CD4-positive, alpha-beta T cell treated with Interleukin-4 for 1 hour (primary cell): Measurements from ENCODE around the gene DNAH1.
A peak's percentile ranks its signal among the peaks of the same experiment; 100 is the strongest.
"Not testable (repeated sequence)": the region's sequence is repeated elsewhere in the genome, so short reads cannot be mapped to it uniquely, and the experiment has no call there.

Source experiments
- DNase-seq, 2 donors: peaks; one replicate each; pipeline ENCODE4 v3.0.0-alpha.2; 2020 to 2022

The DNAH1 gene

DNA sequence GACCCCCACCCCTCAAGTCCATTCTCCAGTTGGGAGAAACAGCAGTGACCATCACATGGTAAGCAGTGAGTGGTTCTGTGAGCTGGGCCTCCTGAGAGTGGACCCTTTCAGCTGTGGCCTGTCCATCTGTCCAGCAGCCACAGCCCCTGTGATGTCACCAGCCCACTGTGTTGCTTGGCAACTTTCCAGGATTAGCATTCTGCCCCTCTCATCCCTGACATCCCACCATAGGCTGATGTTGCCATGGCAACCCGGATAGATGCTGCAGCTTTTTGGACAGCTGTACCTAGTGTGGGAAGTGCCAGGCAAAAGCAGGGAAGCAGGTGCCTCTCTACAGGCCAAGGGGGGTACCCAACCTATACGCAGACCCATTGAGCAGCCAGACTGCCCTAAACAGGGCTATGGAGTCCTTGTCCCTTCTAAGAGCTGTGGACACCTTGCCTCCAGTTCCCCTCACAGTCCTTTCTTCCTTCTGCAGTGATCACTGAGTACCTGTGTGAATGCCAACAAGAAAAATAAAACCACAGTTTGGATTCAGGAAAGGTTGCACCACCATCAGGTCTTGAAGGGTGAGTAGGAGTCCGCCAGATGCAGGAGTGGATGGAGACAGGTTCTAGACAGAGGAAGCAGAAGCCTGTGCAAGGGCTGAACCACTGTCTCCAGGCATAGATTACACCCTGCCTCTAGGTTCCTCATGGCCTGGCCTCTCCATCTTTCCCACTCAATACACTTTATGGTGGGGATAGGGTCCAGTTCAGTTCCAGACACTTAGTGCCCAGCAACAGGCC lies at the start of gene DNAH1:
Gene DNAH1, plus strand, starts transcription at position 343 of the 788 bp plus-strand sequence. CDS start 6,124 bp downstream, outside the sequence.
- DNase-seq: no peak

DNA sequence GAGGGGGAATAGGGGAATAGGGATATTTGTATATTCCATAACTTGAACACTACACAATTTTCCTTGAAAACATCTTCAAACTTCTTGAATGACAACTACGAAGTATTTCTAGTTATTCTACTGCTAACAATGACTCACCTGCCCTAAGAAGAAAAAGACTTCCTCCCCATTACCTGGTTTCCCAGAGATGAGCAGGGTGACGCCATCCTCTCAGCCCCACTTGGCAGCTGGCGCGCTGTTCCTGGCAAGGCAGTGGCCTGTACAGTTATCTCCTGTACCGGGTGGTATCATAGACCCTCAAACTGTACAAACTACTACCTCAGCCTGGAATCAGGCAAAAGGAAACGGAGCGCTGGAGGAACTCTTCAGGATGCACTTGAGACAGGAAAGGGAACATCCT lies 48.1 kb upstream of the DNAH1 start:
- peak in 1 of 2 donors; percentile 41 for DNase-seq

DNA sequence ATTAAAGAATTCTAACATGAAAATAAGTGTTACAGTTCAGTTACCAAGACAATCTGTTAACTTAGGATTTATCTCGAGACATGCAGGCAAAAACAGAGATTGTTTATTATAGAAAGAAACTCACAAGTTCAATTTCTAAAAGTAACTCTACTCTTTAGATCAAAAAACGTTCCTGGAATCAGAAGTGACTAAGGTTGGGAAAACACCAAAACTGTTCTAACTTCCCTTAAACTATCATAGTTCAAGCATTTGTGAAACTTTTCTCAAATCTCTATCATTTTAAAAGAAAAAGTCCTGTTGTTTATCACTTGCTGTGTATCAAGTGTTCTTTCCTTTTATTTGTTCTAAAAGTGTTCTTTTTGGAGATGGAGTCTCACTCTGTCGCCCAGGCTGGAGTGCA lies 46.3 kb upstream of the DNAH1 start:
- peak in 1 of 2 donors; percentile 26 for DNase-seq

DNA sequence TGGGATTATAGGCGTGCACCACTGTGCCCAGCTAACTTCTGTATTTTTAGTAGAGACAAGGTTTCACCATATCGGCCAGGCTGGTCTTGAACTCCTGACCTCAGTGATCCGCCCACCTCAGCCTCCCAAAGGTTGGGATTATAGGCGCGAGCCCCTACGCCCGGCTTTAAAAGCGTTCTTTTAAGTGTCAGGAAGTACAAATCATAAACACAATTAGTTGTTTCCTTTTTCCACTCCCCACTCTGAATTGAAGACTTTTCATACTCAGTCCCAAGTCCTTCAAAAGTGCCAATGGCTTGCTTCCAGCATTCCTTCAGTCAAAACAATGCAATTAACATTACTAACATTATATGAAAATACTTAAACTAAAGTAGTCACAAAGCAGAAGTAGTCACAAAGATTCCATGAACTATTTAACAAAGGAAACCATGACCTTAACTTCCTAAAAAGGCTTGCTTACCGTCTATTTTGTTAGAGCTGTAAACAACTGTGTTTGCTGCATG lies 45.8 kb upstream of the DNAH1 start:
- peak in 1 of 2 donors; percentile 25 for DNase-seq

DNA sequence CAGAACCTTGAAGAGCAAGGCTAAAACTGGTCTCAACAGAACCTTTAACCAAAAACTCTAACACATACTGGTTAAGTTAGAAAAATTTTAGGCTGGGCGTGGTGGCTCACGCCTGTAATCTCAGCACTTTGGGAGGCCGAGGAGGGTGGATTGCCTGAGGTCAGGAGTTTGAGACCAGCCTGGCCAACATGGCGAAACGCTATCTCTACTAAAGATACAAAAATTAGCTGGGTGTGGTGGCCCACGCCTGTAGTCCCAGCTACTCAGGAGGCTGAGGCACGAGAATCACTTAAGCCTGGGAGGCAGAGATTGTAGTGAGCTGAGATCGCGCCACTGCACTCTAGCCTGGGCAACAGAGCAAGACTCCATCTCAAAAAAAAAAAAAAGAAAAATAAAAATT lies 43.9 kb upstream of the DNAH1 start:
- DNase-seq: not testable (repeated sequence)

DNA sequence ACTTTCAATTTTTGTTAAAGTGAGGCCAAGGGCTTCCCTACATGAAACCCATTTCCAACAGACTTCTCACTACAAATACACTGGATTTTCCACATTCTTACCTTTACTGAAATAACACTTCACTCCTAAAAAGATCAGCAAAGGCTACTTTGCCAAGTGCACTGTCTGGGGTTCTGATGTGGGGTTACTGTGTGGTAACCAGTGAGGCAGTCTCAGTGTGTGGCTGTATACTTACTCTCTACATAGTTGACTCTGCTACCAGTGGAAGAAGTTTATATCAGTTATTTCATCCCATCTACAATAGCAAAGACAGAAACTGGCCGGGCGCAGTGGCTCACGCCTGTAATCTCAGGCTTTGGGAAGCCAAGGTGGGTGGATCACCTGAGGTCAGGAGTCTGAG lies 43.3 kb upstream of the DNAH1 start:
- DNase-seq: peak in 1 of 2 donors; percentile 29

DNA sequence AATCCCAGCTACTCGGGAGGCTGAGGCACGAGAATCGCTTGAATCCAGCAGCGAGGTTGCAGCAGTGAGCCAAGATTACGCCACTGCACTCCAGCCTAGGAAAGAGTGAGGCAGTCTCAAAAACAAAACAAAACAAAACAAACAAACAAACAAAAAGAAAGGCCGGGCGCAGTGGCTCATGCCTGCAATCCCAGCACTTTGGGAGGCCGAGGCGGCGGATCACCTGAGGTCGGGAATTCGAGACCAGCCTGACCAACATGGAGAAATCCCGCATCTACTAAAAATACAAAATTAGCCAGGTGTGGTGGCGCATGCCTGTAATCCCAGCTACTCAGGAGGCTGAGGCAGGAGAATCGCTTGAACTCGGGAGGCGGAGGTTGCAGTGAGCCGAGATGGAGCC lies 41.3 kb upstream of the DNAH1 start:
- DNase-seq: not testable (repeated sequence)

DNA sequence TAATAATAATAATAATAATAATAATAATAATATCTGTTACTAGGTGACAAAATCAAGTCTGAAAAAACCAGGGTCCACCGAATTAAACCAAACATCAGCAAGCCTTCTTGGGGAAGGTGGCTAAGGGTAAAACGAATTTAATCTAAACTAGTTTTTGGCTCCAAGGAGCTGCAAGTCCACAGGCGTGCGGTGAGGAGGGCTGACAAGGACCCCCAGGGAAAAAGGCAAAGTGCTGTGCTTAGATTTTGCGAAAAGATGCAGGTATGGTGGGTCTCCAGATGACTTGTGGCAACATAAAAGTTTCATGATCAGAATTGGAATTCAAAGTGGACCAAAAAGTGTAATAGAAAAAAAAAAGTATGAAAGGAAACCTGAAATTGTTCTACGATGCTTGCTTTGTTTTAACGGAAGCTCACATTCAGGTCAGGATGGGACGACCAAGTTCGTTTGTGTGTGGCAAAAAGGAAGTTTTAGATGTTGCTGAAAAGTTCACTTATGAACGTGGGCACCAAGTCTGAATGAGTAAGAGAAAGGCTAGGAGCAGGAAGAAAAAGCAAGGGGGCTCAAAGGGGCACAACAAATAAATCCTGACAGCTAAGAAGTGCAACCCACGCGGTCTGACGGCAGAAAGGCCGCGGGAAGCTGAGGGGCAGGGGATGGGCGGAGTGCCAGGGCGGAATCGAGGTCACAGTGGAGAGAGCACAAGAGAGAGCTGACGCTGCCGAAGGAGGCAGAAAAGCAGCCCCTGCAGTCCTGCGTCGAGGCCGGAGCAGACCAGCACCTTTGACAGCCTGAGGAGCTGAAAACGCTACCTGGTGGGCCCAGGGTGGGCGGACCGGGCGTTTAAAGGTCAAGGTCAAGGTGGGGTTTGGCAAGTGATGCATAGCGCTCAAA lies 38.8 kb upstream of the DNAH1 start:
- DNase-seq: peak; percentile 69 to 73

DNA sequence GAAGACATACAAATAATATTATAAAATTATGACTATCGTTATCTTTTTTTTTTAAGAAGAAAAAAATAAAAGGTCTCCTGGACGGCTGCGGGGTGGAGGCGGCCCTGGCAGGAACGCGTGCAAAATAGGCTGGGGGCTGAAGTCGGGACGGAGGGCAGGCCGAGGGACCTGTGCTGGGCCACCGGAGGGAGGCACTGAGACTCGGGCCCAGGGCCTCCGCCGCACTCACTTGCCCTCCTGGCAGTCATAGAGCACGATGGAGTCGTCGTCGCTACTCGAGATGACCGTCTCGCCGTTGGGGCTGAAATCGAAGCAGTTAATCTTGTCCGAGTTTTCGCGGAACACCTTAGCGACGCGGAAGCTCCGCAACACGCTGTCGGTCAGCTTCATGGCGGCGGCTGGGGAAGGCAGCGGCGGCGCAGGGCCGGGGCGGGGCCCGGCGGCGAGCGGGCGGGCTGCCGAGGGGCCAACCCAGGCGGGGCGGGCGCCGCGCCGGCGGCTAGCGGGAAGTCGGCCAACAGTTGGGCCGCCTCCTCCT lies 38.1 kb upstream of the DNAH1 start:
- peak in 1 of 2 donors; percentile 67 for DNase-seq

DNA sequence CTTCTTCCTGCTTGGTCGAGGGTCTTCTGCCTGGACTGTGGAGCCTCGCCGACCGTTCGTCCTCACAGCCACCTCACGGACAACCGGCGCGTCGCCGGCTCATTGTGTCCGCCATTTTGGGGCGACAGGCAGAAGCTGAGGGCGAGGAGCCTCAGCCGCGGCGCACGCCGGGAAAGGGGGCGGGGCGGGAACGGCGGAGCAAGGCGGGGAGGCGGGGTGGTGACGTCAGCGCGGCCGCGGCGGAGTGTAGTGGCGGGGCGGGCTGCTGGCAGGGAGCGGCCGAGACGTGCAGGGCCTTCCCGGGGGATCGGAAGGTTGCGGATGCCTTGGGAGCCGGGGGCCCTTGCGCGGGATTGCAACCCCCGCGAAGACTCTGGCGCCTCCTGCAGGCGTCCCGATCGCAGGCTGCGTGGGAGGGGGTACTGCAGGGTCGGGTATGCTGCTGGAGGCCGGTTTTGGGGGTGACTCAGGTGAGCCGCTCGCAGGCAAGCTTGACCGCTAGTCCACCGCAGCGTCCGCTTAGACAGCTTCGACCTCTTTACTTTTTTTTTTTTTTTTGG lies 37.5 kb upstream of the DNAH1 start, which contains the start of gene WDR82:
Gene WDR82, minus strand, starts transcription at position 140 of the 560 bp plus-strand sequence. CDS start 288 bp downstream, outside the sequence.
- DNase-seq: peak; percentile 95 to 96

DNA sequence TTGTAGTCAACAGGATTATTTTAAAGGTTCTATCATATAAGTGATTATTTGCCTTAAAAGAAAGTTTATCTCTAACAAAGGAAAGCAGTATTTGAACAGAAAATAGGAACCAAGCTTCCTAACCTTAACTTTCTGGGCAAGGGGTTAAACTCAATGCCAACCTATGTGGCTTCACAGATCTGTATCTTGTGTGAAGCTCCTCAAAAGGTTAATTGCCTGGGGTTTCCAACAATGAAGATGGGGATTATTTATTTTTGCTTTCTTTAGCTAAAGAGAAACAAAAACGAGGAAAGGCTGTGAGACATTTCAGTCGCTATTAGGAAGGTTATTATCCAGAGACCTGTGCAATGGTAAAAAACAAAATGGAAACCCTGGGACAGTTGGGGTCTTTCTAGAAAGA lies 36.5 kb upstream of the DNAH1 start:
- DNase-seq: peak in 1 of 2 donors; percentile 44

DNA sequence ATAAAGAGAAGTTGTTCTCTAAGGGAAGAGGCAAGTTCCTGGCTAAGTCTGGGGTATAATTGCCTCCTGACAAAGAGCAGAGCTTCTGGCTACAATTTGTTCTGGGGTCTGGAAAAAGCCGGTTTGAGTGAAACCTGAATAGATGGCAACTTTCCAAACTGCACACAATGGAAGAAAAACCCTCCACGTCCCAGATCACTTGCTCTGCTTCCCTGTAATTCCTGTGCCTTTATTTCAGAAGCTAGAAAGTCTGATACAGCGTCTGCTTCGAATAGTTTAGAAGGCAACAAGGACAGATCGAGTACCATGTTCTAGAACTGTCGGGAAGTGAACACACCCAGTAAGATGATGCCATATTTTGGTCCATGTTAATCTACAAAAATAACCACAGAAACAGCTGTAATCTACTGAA lies 36.1 kb upstream of the DNAH1 start:
- no peak for DNase-seq

DNA sequence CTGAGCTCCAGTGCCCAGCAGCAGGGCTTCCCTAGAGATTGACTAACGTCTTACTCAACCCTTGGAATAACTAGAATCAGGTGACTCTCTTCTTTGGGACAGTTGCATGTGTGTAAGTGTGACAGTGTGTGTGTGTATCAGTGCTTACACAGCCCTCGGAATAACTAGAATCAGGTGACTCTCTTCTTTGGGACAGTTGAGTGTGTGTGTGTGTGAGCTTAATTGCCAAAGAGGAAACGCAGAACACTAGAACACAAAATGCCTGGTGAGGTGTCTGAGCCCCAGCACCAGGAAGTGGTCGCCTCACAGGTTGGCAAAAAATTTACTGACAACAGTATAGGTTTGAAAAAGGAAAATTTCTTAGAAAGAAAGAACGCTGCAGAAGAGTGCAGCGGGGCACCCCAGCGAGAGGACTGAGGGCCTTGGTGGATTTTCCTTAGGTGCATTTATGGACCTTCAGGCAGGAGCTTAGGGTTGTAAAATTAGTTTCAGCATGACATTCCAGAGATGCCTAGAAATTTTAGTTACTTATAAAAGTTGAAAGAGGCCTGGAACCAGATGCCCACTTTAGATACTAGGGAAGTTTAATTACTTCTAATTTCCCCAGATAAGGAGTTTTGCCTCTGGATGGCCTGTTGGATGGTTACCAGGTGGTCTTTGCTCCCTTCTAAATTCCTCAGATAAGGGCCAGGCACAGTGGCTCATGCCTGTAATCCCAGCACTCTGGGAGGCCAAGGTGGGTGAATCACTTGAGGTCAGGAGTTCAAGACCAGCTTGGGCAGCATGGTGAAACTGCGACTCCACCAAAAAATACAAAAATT lies 33.9 kb upstream of the DNAH1 start:
- DNase-seq: peak; percentile 51 to 71

DNA sequence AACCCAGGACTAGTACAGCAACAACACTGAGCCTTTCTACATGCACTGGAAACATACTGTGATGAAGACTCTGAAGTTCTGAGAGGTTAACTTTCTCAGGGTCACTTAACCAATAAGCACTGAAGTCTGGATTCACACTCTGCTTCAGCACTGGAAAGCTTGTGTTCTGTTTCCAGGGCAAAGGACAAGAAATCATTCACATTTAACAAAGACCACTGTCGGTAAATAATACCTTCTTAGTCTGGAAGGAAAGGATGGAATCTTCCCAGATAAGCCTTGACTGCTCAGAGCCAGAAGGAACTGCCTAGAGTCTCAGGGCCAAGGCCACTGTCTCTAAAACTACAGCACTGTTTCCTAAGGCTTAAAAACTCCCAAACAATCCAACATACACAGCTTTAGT lies 32.8 kb upstream of the DNAH1 start:
- DNase-seq: no peak

DNA sequence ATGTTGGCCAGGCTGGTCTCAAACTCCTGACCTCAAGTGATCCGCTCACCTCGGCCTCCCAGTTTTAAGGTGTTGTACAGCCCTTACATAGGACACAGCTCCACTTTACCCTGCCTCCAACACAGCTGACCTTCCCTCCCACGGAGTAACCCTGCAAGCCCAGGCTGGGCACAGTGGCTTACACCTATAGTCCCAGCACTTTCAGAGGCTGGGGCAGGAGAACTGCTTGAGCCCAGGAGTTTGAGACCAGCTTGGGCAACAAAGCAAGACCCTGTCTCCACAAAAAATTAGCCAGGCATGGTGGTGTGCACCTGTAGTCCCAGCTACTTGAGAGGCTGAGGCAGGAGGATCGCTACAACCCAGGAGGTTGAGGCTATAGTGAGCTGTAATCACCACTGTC lies 32.1 kb upstream of the DNAH1 start:
- not testable (repeated sequence) for DNase-seq

DNA sequence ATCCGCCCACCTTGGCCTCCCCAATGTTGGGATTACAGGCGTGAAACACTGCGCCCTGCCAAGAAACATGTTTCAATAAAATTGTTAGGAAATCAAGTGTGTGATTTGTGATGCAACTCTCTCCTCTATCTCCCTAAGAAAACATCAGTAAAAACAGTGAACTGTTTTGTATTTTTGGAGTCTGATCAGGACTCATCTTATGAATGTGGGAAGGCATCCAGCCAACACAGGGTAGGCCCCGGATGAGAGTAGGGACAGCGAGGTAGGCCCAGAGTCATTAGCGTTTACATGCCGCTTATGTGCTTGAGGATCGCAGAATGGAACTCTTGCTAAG lies 29.4 kb upstream of the DNAH1 start:
- DNase-seq: no peak

DNA sequence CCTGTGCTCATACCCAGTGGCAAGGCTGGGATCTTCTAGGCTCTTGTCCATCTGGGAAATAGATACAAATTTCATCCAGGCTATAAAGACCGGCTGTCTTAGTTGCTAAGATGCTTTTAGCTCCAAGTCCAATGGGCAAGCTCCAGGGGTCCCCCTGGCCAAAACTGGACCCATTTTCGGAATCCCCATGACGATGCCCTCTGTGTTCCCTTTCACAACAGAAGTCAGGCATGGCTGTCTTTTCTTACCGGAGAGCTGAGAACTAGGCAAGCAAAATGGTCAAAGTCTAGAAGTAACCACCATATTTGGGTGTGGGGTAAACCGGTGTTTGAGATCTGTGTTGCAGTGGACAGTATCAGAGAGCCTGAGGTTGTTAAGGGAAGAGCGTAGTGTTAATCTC lies 27.4 kb upstream of the DNAH1 start:
- DNase-seq: no peak

DNA sequence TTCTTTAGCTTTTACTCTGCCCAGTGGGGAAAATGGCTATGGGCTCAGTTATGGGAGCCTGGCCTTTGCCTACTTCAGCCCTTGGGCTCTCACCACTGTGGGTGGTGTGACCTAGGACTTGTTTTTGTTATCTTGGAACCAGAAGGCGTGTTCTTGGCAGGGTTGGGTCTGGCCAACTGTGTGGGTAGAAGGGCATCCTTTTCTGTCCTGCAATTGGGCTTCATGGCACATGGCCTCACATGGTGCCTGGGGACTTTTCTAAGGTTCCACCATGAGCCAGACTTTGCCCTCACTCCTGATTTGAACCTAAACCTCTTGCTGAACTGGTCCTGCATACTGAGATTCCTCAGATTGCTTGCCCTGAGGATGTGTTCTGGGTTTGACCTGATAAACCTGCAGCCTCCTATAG lies 26.8 kb upstream of the DNAH1 start:
- no peak for DNase-seq

DNA sequence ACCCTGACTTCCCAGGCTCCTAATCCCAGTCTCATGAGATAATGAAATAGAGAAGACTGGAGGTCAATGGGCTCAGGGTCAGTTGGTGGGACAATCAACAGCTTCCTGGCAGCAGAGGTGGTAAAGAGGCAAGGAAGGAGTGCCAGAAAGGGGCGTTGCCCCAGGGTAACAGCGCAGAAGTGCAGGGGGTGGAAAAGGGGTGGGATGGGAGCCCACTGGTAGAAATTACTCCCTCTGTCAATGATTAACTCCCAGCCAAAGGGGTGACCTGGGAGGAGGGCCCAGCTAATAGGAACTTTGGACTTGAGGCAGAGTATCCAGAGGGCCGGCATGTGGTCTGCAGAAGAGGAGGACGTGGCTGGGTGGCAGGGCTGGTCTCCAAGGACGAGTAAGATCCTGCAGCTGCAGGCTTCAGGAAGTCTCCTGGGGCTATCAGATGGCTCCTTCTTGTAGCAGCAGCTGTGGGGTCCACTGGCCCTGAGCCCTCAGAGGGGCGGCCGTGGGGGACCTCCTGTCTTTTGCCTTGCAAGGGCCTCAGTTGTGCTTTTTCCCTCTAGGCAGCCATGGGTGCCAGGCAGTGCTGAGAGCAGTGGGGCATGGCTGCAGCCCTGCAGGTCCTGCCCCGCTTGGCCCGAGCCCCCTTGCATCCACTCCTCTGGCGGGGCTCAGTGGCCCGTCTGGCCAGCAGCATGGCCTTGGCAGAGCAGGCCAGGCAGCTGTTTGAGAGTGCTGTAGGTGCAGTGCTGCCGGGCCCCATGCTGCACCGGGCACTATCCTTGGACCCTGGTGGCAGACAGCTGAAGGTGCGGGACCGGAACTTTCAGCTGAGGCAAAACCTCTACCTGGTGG lies 26.1 kb upstream of the DNAH1 start:
- no peak for DNase-seq

DNA sequence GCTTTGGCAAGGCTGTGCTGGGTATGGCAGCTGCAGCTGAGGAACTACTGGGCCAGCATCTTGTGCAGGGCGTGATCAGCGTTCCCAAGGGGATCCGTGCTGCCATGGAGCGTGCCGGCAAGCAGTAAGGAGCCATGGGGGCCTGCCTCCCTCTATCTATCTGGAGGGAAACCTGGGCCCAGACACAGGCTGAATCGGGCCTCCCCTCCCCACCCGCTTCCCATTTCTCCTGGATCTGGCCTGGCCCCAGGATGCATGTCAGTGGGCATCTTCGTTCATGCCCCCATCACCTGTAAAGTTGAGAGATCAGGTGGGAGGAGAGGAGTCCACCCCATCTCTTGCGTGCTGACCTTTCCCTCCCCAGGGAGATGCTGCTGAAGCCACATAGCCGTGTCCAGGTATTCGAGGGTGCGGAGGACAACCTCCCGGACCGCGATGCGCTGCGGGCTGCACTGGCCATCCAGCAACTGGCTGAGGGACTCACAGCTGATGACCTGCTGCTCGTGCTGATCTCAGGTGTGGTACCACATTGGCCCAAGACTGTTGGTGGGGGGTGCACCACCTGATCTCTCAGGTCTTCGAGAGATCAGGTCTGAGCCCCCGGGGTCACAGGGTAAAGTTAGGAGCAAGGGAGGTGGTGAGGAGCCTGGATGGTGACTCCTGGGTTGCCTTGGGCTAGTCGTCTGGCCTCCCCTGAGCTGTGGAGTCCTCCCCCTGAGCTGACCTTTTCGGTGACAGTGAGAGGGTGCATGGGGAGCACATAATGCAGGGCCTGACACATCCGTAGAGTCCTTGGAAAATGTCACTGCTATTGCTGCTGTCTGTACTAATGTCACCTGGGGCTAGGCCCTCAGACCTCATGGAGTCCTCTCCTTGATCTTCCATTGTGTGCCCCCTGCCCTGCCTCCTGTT lies 25.3 kb upstream of the DNAH1 start:
- DNase-seq: no peak
